GM12878 (cell line): ENCODE measurements around the gene FOXP1.

Experiments used
- BMI1 ChIP-seq: fragments of 450-650 bp; IDR thresholded peaks from 2 replicates; pipeline ENCODE4 v1.6.1; 2016; ENCODE audit warnings: mild to moderate bottlenecking, moderate library complexity, borderline replicate concordance
- CREB1 ChIP-seq: IDR thresholded peaks from 2 replicates; pipeline ENCODE4 v1.6.1; 2012; ENCODE audit warnings: low read depth, mild to moderate bottlenecking, inconsistent platforms
- EZH2 ChIP-seq: IDR thresholded peaks from 2 replicates; pipeline ENCODE4 v1.6.1; 2012; ENCODE audit warnings: low read depth, mild to moderate bottlenecking, control low read depth, inconsistent platforms, low read length, borderline replicate concordance; ENCODE audit not compliant: control insufficient read depth
- HDAC2 ChIP-seq: fragments of 200-600 bp; sonication (generic); IDR thresholded peaks from 2 replicates; pipeline ENCODE4 v1.6.1; 2017
- KLF5 ChIP-seq: fragments of 450-650 bp; IDR thresholded peaks from 2 replicates; pipeline ENCODE4 v1.6.1; 2014; ENCODE audit warnings: mild to moderate bottlenecking; ENCODE audit not compliant: partially characterized antibody
- MXI1 ChIP-seq: fragments of 150-350 bp; IDR thresholded peaks from 2 replicates; pipeline ENCODE4 v1.6.1; 2011; ENCODE audit warnings: low read depth, mild to moderate bottlenecking, inconsistent platforms, low read length, improper control_type of control experiment
- POLR2A ChIP-seq: IDR thresholded peaks from 2 replicates; pipeline ENCODE4 v1.6.1; 2011; ENCODE audit warnings: low read depth, mild to moderate bottlenecking, low read length
- SPI1 ChIP-seq: IDR thresholded peaks from 2 replicates; pipeline ENCODE4 v1.6.1; 2011; ENCODE audit warnings: low read depth, mild to moderate bottlenecking, low read length, moderate library complexity, borderline replicate concordance; ENCODE audit not compliant: insufficient read depth
- STAT3 ChIP-seq: IDR thresholded peaks from 2 replicates; pipeline ENCODE4 v1.6.1; 2011; ENCODE audit warnings: low read depth, low read length, improper control_type of control experiment
- SUPT20H ChIP-seq: IDR thresholded peaks from 2 replicates; pipeline ENCODE4 v1.6.1; 2011; ENCODE audit warnings: low read depth, mild to moderate bottlenecking, low read length, moderate library complexity, borderline replicate concordance; ENCODE audit not compliant: control insufficient read depth
- TF ChIP-seq, protein P1 (sequence below), 3 experiments: IDR thresholded peaks in 2 of 3; conservative IDR thresholded peaks in 1 of 3; 2 replicates each; pipeline ENCODE4 v1.5.1; 2011; ENCODE audit warnings: low read depth in 3 of 3, low read length in 3 of 3, mild to moderate bottlenecking in 3 of 3, control low read depth in 2 of 3, moderate library complexity in 2 of 3, inconsistent platforms in 1 of 3, mixed read lengths in 1 of 3; ENCODE audit not compliant: control insufficient read depth in 2 of 3, insufficient read depth in 1 of 3; ENCODE audit errors: extremely low read depth in 1 of 3
- TF ChIP-seq, protein P2 (sequence below): IDR thresholded peaks from 2 replicates; pipeline ENCODE4 v1.6.1; 2012; ENCODE audit warnings: low read length, inconsistent platforms
- TF ChIP-seq, protein P3 (sequence below): fragments of 150-350 bp; IDR thresholded peaks from 2 replicates; pipeline ENCODE4 v1.6.1; 2016; ENCODE audit warnings: low read depth, low read length

DNA sequence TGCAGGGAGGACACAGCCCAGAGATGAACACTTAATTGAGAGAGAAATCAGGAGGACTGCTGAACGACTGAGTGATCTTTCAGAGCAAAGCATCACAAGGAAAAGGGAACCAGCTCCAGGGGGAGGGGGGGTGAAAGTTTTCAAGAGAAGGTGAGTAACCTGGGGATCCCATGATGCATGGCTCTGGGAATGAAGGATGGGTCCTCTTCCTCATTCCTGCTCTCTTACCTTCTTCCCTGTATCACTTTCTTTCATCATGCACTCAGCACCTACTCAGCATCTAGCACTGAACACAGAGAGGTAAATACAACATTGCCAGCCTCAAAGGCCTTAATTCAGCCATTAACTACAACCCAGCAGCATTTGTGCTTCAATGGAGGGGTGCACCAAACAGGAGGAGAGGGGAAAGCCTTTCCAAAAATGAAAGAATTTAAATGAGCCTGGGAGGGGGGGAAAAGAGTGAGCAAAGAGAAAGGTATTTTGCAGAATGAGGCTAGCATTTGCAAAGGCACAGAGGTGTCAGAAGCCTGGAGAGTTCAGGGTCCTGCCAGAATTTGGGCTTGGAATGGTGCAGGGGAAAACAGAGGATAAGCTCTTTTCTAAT is 427.4 kb downstream of the FOXP1 start:
- TF ChIP-seq, protein P1, sequence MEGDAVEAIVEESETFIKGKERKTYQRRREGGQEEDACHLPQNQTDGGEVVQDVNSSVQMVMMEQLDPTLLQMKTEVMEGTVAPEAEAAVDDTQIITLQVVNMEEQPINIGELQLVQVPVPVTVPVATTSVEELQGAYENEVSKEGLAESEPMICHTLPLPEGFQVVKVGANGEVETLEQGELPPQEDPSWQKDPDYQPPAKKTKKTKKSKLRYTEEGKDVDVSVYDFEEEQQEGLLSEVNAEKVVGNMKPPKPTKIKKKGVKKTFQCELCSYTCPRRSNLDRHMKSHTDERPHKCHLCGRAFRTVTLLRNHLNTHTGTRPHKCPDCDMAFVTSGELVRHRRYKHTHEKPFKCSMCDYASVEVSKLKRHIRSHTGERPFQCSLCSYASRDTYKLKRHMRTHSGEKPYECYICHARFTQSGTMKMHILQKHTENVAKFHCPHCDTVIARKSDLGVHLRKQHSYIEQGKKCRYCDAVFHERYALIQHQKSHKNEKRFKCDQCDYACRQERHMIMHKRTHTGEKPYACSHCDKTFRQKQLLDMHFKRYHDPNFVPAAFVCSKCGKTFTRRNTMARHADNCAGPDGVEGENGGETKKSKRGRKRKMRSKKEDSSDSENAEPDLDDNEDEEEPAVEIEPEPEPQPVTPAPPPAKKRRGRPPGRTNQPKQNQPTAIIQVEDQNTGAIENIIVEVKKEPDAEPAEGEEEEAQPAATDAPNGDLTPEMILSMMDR (IDR thresholded peaks at IDR 0.05 in 2 of 3, conservative IDR thresholded peaks at IDR 0.05 in 1 of 3; ENCODE audit: control insufficient read depth in 2 of 3, extremely low read depth in 1 of 3, insufficient read depth in 1 of 3, low read depth in 3 of 3, low read length in 3 of 3), result no peak
- TF ChIP-seq, protein P2, sequence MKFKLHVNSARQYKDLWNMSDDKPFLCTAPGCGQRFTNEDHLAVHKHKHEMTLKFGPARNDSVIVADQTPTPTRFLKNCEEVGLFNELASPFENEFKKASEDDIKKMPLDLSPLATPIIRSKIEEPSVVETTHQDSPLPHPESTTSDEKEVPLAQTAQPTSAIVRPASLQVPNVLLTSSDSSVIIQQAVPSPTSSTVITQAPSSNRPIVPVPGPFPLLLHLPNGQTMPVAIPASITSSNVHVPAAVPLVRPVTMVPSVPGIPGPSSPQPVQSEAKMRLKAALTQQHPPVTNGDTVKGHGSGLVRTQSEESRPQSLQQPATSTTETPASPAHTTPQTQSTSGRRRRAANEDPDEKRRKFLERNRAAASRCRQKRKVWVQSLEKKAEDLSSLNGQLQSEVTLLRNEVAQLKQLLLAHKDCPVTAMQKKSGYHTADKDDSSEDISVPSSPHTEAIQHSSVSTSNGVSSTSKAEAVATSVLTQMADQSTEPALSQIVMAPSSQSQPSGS, result no peak
- no peak for TF ChIP-seq POLR2A
- TF ChIP-seq SPI1, result no peak
- no peak for TF ChIP-seq HDAC2
- no peak for TF ChIP-seq EZH2
- TF ChIP-seq BMI1, result no peak
- TF ChIP-seq STAT3, result no peak
- TF ChIP-seq, protein P3, sequence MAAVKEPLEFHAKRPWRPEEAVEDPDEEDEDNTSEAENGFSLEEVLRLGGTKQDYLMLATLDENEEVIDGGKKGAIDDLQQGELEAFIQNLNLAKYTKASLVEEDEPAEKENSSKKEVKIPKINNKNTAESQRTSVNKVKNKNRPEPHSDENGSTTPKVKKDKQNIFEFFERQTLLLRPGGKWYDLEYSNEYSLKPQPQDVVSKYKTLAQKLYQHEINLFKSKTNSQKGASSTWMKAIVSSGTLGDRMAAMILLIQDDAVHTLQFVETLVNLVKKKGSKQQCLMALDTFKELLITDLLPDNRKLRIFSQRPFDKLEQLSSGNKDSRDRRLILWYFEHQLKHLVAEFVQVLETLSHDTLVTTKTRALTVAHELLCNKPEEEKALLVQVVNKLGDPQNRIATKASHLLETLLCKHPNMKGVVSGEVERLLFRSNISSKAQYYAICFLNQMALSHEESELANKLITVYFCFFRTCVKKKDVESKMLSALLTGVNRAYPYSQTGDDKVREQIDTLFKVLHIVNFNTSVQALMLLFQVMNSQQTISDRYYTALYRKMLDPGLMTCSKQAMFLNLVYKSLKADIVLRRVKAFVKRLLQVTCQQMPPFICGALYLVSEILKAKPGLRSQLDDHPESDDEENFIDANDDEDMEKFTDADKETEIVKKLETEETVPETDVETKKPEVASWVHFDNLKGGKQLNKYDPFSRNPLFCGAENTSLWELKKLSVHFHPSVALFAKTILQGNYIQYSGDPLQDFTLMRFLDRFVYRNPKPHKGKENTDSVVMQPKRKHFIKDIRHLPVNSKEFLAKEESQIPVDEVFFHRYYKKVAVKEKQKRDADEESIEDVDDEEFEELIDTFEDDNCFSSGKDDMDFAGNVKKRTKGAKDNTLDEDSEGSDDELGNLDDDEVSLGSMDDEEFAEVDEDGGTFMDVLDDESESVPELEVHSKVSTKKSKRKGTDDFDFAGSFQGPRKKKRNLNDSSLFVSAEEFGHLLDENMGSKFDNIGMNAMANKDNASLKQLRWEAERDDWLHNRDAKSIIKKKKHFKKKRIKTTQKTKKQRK, result no peak
- no peak for TF ChIP-seq SUPT20H
- no peak for TF ChIP-seq CREB1
- TF ChIP-seq KLF5, result no peak
- TF ChIP-seq MXI1, result no peak
